Natural killer cell (primary cell): ENCODE results near the gene UNC13D. TPM values are rescaled to one million over a fixed set of nuclear protein-coding genes. Genes with fewer than 3 reads are reported as not detected.

Source experiments
- ATAC-seq, 3 donors: fragments of 150-1000 bp in 2 of 3; fragments of 200-7000 bp in 1 of 3; cut with Tn5 transposase; 1 replicate in 1 of 3; 2 replicates in 2 of 3; pipeline ENCODE4 v1.10.0; 2021; ENCODE audit warnings: mild to moderate bottlenecking in 2 of 3, moderate library complexity in 2 of 3
- DNase-seq, 2 donors: peaks; one replicate each; pipeline versions ENCODE4 v3.0.0 to v3.0.0-alpha.2; 2013 to 2021; ENCODE audit warnings: mixed read lengths in 1 of 2
- H3K27ac ChIP-seq: one replicate; pipeline ENCODE4 v1.5.1; 2013; ENCODE audit warnings: mild to moderate bottlenecking, low read length
- H3K27me3 ChIP-seq: one replicate; pipeline ENCODE4 v1.6.1; 2013; ENCODE audit warnings: low read length; ENCODE audit not compliant: control insufficient read depth, insufficient read depth
- H3K36me3 ChIP-seq: one replicate; pipeline ENCODE4 v1.6.1; 2013; ENCODE audit warnings: low read length; ENCODE audit not compliant: control insufficient read depth, insufficient read depth
- H3K4me1 ChIP-seq: one replicate; pipeline ENCODE4 v1.6.1; 2013; ENCODE audit warnings: low read length; ENCODE audit not compliant: control insufficient read depth, insufficient read depth
- H3K4me3 ChIP-seq: one replicate; pipeline ENCODE4 v1.5.1; 2013; ENCODE audit warnings: low read length
- H3K9me3 ChIP-seq: one replicate; pipeline ENCODE4 v1.6.1; 2013; ENCODE audit warnings: low read length; ENCODE audit not compliant: control insufficient read depth, insufficient read depth
- H3K27ac Mint-ChIP-seq, 2 donors: one replicate each; pipeline ENCODE4 v1.8.0; 2022; ENCODE audit warnings: mild to moderate bottlenecking in 2 of 2, mixed read lengths in 2 of 2, moderate library complexity in 1 of 2
- H3K27me3 Mint-ChIP-seq, 2 donors: one replicate each; pipeline ENCODE4 v1.8.0; 2022; ENCODE audit warnings: low read depth in 2 of 2, mixed read lengths in 2 of 2
- H3K36me3 Mint-ChIP-seq: one replicate; pipeline ENCODE4 v1.8.0; 2022; ENCODE audit warnings: mixed read lengths
- H3K4me1 Mint-ChIP-seq, 2 donors: one replicate each; pipeline ENCODE4 v1.8.0; 2022; ENCODE audit warnings: mixed read lengths in 2 of 2
- H3K4me3 Mint-ChIP-seq: one replicate; pipeline ENCODE4 v1.8.0; 2022; ENCODE audit warnings: mild to moderate bottlenecking, moderate library complexity, mixed read lengths
- H3K9me3 Mint-ChIP-seq, 2 donors: one replicate each; pipeline ENCODE4 v1.8.0; 2022; ENCODE audit warnings: mixed read lengths in 2 of 2
- CTCF ChIP-seq: fragments of 200-600 bp; IDR thresholded peaks from one replicate; pipeline ENCODE4 v1.8.0; 2022; ENCODE audit warnings: antibody characterized with exemption
- WGBS: methylation state at CpG from one replicate; pipeline ENCODE4 v1.1.7; 2013; ENCODE audit warnings: missing lambda C conversion rate; ENCODE audit not compliant: insufficient coverage; 5-methylcytosine and 5-hydroxymethylcytosine counted together
- intact Hi-C: fragments of 100-400 bp; cut with micrococcal nuclease; formaldehyde crosslinking; loops from one replicate; pipeline ENCODE4 v1.14.2; 2022
- total RNA-seq, 4 donors: library from RNA; stranded (reverse); fragments of 120-200 nt in 1 of 4; gene quantifications; one replicate each; pipeline versions ENCODE4 v1.2.3 to v1.2.4, GENCODE V29; 2013 to 2022

Gene UNC13D
- total RNA-seq, 3 donors from 2014 or later (not counting 1 experiment from before 2014, with no cell fraction given) = 269 to 279 (median 277) TPM

- TF ChIP-seq CTCF = peak; percentile 67
- WGBS = 51% methylated on average over 21 of the region's 21 CpGs
- H3K4me1 Mint-ChIP-seq = peaks cover 13 to 29% of the 10 kb centered on the region in 2 donors
- peaks cover 41% of the 10 kb centered on the region for H3K4me1 ChIP-seq
- peaks cover 46% of the 10 kb centered on the region for H3K36me3 ChIP-seq
- no peaks in the 10 kb centered on the region for H3K27me3 ChIP-seq
- ATAC-seq = peak; percentile 71 to 78 (median 77)
- intact Hi-C loops = no loop called here
- DNase-seq = peak; percentile 79
- H3K27me3 Mint-ChIP-seq = no peaks in the 10 kb centered on the region
- H3K4me3 ChIP-seq = peak overlapping the region; percentile 6
- no peaks in the 10 kb centered on the region for H3K9me3 Mint-ChIP-seq
- H3K27ac ChIP-seq = peak overlapping the region; percentile 83
- H3K27ac Mint-ChIP-seq = peak overlapping the region; percentile 86 to 94
- H3K36me3 Mint-ChIP-seq = no peaks in the 10 kb centered on the region
- H3K9me3 ChIP-seq = no peaks in the 10 kb centered on the region
- H3K4me3 Mint-ChIP-seq = peak overlapping the region; percentile 45
Observed at GRCh38 chr17:75827308-75828075, 16.7 kb downstream of the UNC13D start.

DNA sequence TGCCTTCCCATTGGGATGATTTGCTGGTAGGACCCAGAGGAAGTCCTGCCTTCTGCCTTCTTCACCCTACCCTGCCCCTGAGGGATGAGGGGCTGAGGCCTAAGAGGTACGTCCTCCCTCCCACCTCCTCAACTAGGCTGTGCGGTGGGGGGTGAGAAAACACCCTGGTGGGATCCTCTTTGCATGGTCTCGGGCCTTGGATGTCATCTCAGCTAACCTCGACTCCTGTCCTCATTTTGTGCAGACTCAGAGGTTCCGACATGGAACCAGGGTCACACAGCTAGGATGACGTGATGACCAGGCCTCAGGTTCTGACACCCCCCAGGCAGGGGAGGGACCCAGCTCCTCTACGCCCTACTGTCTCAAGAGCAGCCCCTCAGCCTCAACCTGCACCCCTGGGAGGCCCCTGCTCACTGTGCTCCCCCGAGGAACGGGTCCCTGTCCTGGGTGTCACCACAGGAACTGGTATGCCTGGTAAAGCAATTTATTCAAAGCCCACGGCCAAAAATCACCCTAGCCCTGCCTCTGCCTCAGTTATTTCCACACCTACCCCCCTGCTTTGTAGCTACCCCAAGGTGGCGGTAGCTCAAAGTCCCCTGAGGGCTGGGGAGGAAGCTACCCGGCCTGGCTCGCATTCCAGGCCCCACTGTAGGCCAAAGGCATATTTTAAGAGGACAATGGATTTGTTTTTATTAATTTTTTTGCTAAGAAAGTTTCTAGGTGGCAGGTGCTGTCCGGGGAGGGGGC is 17.5 kb downstream of the UNC13D start:
- H3K4me3 ChIP-seq = no peak overlapping the region
- Mint-ChIP-seq H3K27me3 (no peaks in the 10 kb centered on the region), H3K4me1 (peaks cover 6 to 27% of the 10 kb centered on the region in 2 donors), H3K27ac (peak overlapping the region; percentile 86 to 94), H3K36me3 (no peaks in the 10 kb centered on the region), H3K4me3 (peak overlapping the region; percentile 61), H3K9me3 (no peaks in the 10 kb centered on the region)
- DNase-seq (no peak), ATAC-seq (no peak)
- peaks cover 41% of the 10 kb centered on the region for H3K4me1 ChIP-seq
- WGBS = 69% methylated on average over 13 of the region's 14 CpGs
- no peaks in the 10 kb centered on the region for H3K27me3 ChIP-seq
- H3K36me3 ChIP-seq = peaks cover 45% of the 10 kb centered on the region
- peak overlapping the region; percentile 83 for H3K27ac ChIP-seq
- intact Hi-C loops = no loop called here
- no peak for TF ChIP-seq CTCF
- H3K9me3 ChIP-seq = no peaks in the 10 kb centered on the region

DNA sequence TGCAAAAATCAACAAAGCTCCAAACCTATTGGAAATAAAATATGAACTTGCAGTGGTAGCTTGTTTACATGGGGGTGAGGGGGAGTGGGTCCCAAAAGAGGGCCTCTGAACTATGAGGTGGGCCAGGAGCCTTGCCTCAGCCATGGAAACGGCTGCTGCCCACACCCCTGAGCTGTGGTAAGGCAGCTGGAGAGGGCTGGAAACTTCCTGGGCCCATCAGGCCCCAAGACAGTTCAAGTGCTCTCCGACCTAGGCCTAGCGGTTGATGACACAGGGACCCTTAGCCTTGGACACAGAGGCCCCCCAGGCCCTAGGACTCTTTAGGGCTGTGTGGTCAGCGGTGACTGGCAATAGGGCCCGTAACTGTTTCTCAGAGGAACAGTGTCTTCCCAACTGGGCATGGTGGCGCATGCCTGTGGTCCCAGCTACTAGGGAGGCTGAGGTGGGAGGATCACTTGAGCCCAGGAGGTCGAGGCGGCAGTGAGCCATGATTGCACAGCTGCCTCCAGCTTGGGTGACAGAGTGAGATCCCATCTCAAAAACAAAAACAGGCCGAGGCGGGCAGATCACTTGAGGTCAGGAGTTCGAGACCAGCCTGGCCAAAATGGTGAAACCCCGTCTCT is 18.3 kb downstream of the UNC13D start:
- Histone ChIP-seq H3K36me3 (peaks cover 49% of the 10 kb centered on the region), H3K9me3 (no peaks in the 10 kb centered on the region), H3K4me3 (no peak overlapping the region), H3K27ac (peak overlapping the region; percentile 22), H3K4me1 (peaks cover 43% of the 10 kb centered on the region), H3K27me3 (no peaks in the 10 kb centered on the region)
- DNase-seq (no peak), ATAC-seq (no peak)
- peaks cover 6 to 33% of the 10 kb centered on the region in 2 donors for H3K4me1 Mint-ChIP-seq
- H3K36me3 Mint-ChIP-seq = no peaks in the 10 kb centered on the region
- no peak for TF ChIP-seq CTCF
- intact Hi-C loops = no loop called here
- no peaks in the 10 kb centered on the region for H3K9me3 Mint-ChIP-seq
- WGBS = 84% methylated on average over 12 of the region's 12 CpGs
- H3K27me3 Mint-ChIP-seq = no peaks in the 10 kb centered on the region
- peak overlapping the region; percentile 49 to 86 for H3K27ac Mint-ChIP-seq
- H3K4me3 Mint-ChIP-seq = no peak overlapping the region
